Aorta (tissue), 5 donors: ENCODE data around the gene PSME1. TPM values are rescaled to one million over a fixed set of nuclear protein-coding genes. Genes with fewer than 3 reads are reported as not detected.

Experiments
- ATAC-seq: fragments of 200-7000 bp; cut with Tn5 transposase; one replicate; pipeline ENCODE4 v1.9.1; 2022; ENCODE audit warnings: moderate library complexity; ENCODE audit not compliant: low FRiP score
- DNase-seq, 2 donors: peaks; one replicate each; pipeline ENCODE4 v3.0.0-alpha.2; 2020
- H3K27ac ChIP-seq, 2 donors: one replicate each; pipeline ENCODE4 v1.5.1; 2013; ENCODE audit warnings: low read length in 2 of 2, mild to moderate bottlenecking in 2 of 2, moderate library complexity in 2 of 2, control low read depth in 1 of 2, inconsistent platforms in 1 of 2, low read depth in 1 of 2
- H3K27me3 ChIP-seq, 2 donors: one replicate each; pipeline ENCODE4 v1.6.1; 2013; ENCODE audit warnings: control low read depth in 1 of 2, low read length in 1 of 2, mild to moderate bottlenecking in 1 of 2, moderate library complexity in 1 of 2; ENCODE audit not compliant: insufficient read depth in 2 of 2, control insufficient read depth in 1 of 2
- H3K36me3 ChIP-seq, 2 donors: one replicate each; pipeline ENCODE4 v1.6.1; 2013; ENCODE audit warnings: control low read depth in 1 of 2, low read length in 1 of 2, mild to moderate bottlenecking in 1 of 2; ENCODE audit not compliant: insufficient read depth in 2 of 2, control insufficient read depth in 1 of 2
- H3K4me1 ChIP-seq, 2 donors: one replicate each; pipeline ENCODE4 v1.6.1; 2013; ENCODE audit warnings: low read length in 2 of 2, control low read depth in 1 of 2, mild to moderate bottlenecking in 1 of 2, moderate library complexity in 1 of 2; ENCODE audit not compliant: insufficient read depth in 2 of 2, control insufficient read depth in 1 of 2
- H3K4me3 ChIP-seq, 2 donors: one replicate each; pipeline ENCODE4 v1.5.1; 2013; ENCODE audit warnings: low read length in 2 of 2, control low read depth in 1 of 2, mild to moderate bottlenecking in 1 of 2
- H3K9me3 ChIP-seq: one replicate; pipeline ENCODE4 v1.6.1; 2013; ENCODE audit warnings: mild to moderate bottlenecking, low read length; ENCODE audit not compliant: control insufficient read depth
- WGBS, 2 donors: extraction: QIAGEN DNeasy Blood & Tissue Kit; methylation state at CpG; one replicate each; pipeline ENCODE4 v1.1.7; 2013; 5-methylcytosine and 5-hydroxymethylcytosine counted together
- intact Hi-C, 2 donors: fragments of 100-400 bp; cut with DNase I; formaldehyde crosslinking; loops; one replicate each; pipeline versions ENCODE4 v1.14.2 to v1.15.0; 2022
- polyA plus RNA-seq, 2 donors: library from polyadenylated mRNA; stranded (reverse); fragments of 200-250 nt; gene quantifications; one replicate each; pipeline ENCODE4 v1.2.3, GENCODE V29; 2013
- total RNA-seq, 2 donors: library from RNA; stranded (reverse); fragmentation: NEBNext Ultra II Directional; extraction: Animal tissue kit (Norgen Biotek cat#: 25700); gene quantifications; one replicate each; pipeline ENCODE4 v1.2.1, GENCODE V29; 2021
- donor health status: healthy with polysubstance abuse.
- donor health status: Bipolar disorder and iron deficiency.
- donor health status: DM: no; HTN: no; CAD: no.
- donor health status: DM: no; HTN: no; CAD: no.
- donor health status: DM: yes; HTN: yes; CAD: no.

The PSME1 gene
- total and polyA plus RNA-seq, 4 donors: 112 to 210 (median 166) TPM

- H3K27me3 ChIP-seq: no peaks in the 10 kb centered on the region
- ATAC-seq (peak; percentile 0), DNase-seq (no peak)
- peak overlapping the region; percentile 98 to 100 for H3K27ac ChIP-seq
- peak overlapping the region; percentile 43 to 71 for H3K4me3 ChIP-seq
- H3K9me3 ChIP-seq: no peaks in the 10 kb centered on the region
- intact Hi-C loops: loop anchor here (5.0 to 10.0 kb wide), 3 partner anchors 34 to 321 kb away; partner anchors contain the start of genes IRF9 (in 1 of the 2), PSME2 (in 1 of the 2) and RNF31 (in 1 of the 2)
- no peaks in the 10 kb centered on the region for H3K4me1 ChIP-seq
- H3K36me3 ChIP-seq: no peaks in the 10 kb centered on the region
- WGBS, 2 donors: 18 to 20% methylated on average over 15 of the region's 15 CpGs
Measured at GRCh38 chr14:24113379-24113800, 22.6 kb upstream of the PSME1 start.

- Histone ChIP-seq H3K27me3 (no peaks in the 10 kb centered on the region), H3K27ac (peak overlapping the region; percentile 98 to 100), H3K36me3 (peaks cover 0 to under 1% of the 10 kb centered on the region in 2 donors), H3K4me3 (peak overlapping the region; percentile 43 to 71), H3K4me1 (no peaks in the 10 kb centered on the region), H3K9me3 (no peaks in the 10 kb centered on the region)
- 0% methylated on average over 42 of the region's 42 CpGs for WGBS, 2 donors
- DNase-seq (peak; percentile 91 to 94), ATAC-seq (peak; percentile 81)
- intact Hi-C loops: loop anchor here (2.0 to 10.0 kb wide), 4 partner anchors 27 to 321 kb away; partner anchors contain the start of genes EMC9 (in 1 of the 2), IRF9 (in 1 of the 2), PSME2 (in 1 of the 2) and RNF31 (in 1 of the 2)
Measured at GRCh38 chr14:24113801-24114531, 22.0 kb upstream of the PSME1 start.

- Histone ChIP-seq H3K27me3 (no peaks in the 10 kb centered on the region), H3K36me3 (peaks cover 0 to 3% of the 10 kb centered on the region in 2 donors), H3K4me3 (peak within 1 kb of the TSS; percentile 43 to 71), H3K27ac (peak within 1 kb of the TSS; percentile 98 to 100), H3K4me1 (no peaks in the 10 kb centered on the region), H3K9me3 (no peaks in the 10 kb centered on the region)
- ATAC-seq (peak; percentile 98), DNase-seq (peak; percentile 99)
- 0% methylated on average over 61 to 65 of the region's 65 CpGs for WGBS, 2 donors
- intact Hi-C loops: loop anchor here (2.0 to 10.0 kb wide), 4 partner anchors 26 to 320 kb away; partner anchors contain the start of genes EMC9 (in 1 of the 2), IRF9 (in 1 of the 2), PSME2 (in 1 of the 2) and RNF31 (in 1 of the 2)
Measured at GRCh38 chr14:24114532-24115421, 21.2 kb upstream of the PSME1 start, which contains the start of the genes DCAF11 and NRL. Gene DCAF11, plus strand, starts transcription at chr14:24114777. Its CDS starts 818 bp downstream, at chr14:24115595. Gene NRL, minus strand, starts transcription at chr14:24114949. Its CDS starts 32,101 bp downstream, at chr14:24082848.

GRCh38 chr14:24115422-24116127 lies 20.4 kb upstream of the PSME1 start:
- ATAC-seq: no peak
- Histone ChIP-seq H3K27ac (peak overlapping the region in 1 of 2 donors; percentile 1), H3K4me3 (peak overlapping the region; percentile 37 to 57), H3K9me3 (no peaks in the 10 kb centered on the region), H3K4me1 (no peaks in the 10 kb centered on the region), H3K36me3 (peaks cover 0 to 3% of the 10 kb centered on the region in 2 donors), H3K27me3 (no peaks in the 10 kb centered on the region)
- intact Hi-C loops: loop anchor here (1.0 to 10.0 kb wide), 4 partner anchors 18 to 319 kb away; partner anchors contain the start of genes EMC9 (in 1 of the 2) and IRF9 (in 1 of the 2)
- 2 to 3% methylated on average over 14 of the region's 14 CpGs for WGBS, 2 donors
- DNase-seq: peak; percentile 46 to 70

GRCh38 chr14:24116128-24116814 lies 19.7 kb upstream of the PSME1 start:
- Histone ChIP-seq H3K27me3 (no peaks in the 10 kb centered on the region), H3K4me3 (no peak overlapping the region), H3K27ac (no peak overlapping the region), H3K36me3 (peaks cover 0 to 4% of the 10 kb centered on the region in 2 donors), H3K9me3 (no peaks in the 10 kb centered on the region), H3K4me1 (no peaks in the 10 kb centered on the region)
- intact Hi-C loops: loop anchor here (1.0 to 10.0 kb wide), 3 partner anchors 17 to 319 kb away; partner anchors contain the start of gene IRF9 (in 1 of the 2)
- DNase-seq: peak in 1 of 2 donors; percentile 42
- ATAC-seq: no peak
- 92 to 93% methylated on average over 6 of the region's 6 CpGs for WGBS, 2 donors

- no peak for ATAC-seq
- H3K27me3 ChIP-seq: no peaks in the 10 kb centered on the region
- no peak overlapping the region for H3K4me3 ChIP-seq
- intact Hi-C loops: loop anchor here (10.0 kb wide), 2 partner anchors 48 to 318 kb away; partner anchors contain the start of gene IRF9 (in 1 of the 2)
- WGBS, 2 donors: 93% methylated on average over 6 of the region's 6 CpGs
- no peaks in the 10 kb centered on the region for H3K4me1 ChIP-seq
- no peaks in the 10 kb centered on the region for H3K9me3 ChIP-seq
- H3K27ac ChIP-seq: no peak overlapping the region
- DNase-seq: peak; percentile 34 to 42
- H3K36me3 ChIP-seq: peaks cover 0 to 4% of the 10 kb centered on the region in 2 donors
Measured at GRCh38 chr14:24117179-24117578, 18.8 kb upstream of the PSME1 start.

- no peaks in the 10 kb centered on the region for H3K27me3 ChIP-seq
- no peaks in the 10 kb centered on the region for H3K4me1 ChIP-seq
- ATAC-seq (no peak), DNase-seq (peak; percentile 16 to 48)
- no peak overlapping the region for H3K4me3 ChIP-seq
- peaks cover 0 to 8% of the 10 kb centered on the region in 2 donors for H3K36me3 ChIP-seq
- no peak overlapping the region for H3K27ac ChIP-seq
- intact Hi-C loops: loop anchor here (10.0 kb wide), 2 partner anchors 45 to 315 kb away; partner anchors contain the start of gene IRF9 (in 1 of the 2)
- WGBS, 2 donors: 93 to 96% methylated on average over 6 of the region's 6 CpGs
- no peaks in the 10 kb centered on the region for H3K9me3 ChIP-seq
Measured at GRCh38 chr14:24119691-24120090, 16.3 kb upstream of the PSME1 start.
